Spinal cord (tissue), 10 donors: ENCODE measurements around the gene PPAN. TPM values are rescaled to one million over a fixed set of nuclear protein-coding genes. Genes with fewer than 3 reads are reported as not detected.

Experiments
- DNase-seq, 6 donors: peaks; one replicate each; pipeline versions ENCODE4 v3.0.0 to v3.0.0-alpha.2; 2013 to 2015; ENCODE audit warnings: low spot score in 6 of 6, low read depth in 4 of 6
- H3K27ac ChIP-seq: one replicate; pipeline ENCODE4 v1.5.1; 2013; ENCODE audit warnings: low read depth, low read length, control low read depth
- H3K27me3 ChIP-seq: one replicate; pipeline ENCODE4 v1.6.1; 2013; ENCODE audit warnings: low read length; ENCODE audit not compliant: control insufficient read depth, insufficient read depth
- H3K36me3 ChIP-seq: one replicate; pipeline ENCODE4 v1.6.1; 2013; ENCODE audit warnings: low read length; ENCODE audit not compliant: control insufficient read depth, insufficient read depth
- H3K4me1 ChIP-seq: one replicate; pipeline ENCODE4 v1.6.1; 2013; ENCODE audit warnings: low read length; ENCODE audit not compliant: control insufficient read depth, insufficient read depth
- H3K4me3 ChIP-seq: one replicate; pipeline ENCODE4 v1.5.1; 2013; ENCODE audit warnings: low read depth, low read length, control low read depth
- H3K9me3 ChIP-seq: one replicate; pipeline ENCODE4 v1.6.1; 2013; ENCODE audit warnings: low read length; ENCODE audit not compliant: control insufficient read depth, insufficient read depth
- WGBS: methylation state at CpG from one replicate; pipeline ENCODE4 v1.1.5; 2013; ENCODE audit warnings: missing lambda C conversion rate; ENCODE audit not compliant: insufficient coverage; 5-methylcytosine and 5-hydroxymethylcytosine counted together
- long read RNA-seq, 4 donors: transcript quantifications; one replicate each; lab custom pipeline, GENCODE V29; 2026
- polyA plus RNA-seq, 2 donors: library from polyadenylated mRNA; unstranded; fragments of 120-200 nt; gene quantifications; one replicate each; pipeline ENCODE4 v1.2.1, GENCODE V29; 2013; ENCODE audit not compliant: insufficient read length in 2 of 2
- total RNA-seq, 2 donors: library from RNA; depleted of rRNA in 1 of 2; stranded (reverse); fragments of 120-200 nt in 1 of 2; fragments of >200 nt in 1 of 2; gene quantifications; one replicate each; pipeline versions ENCODE4 v1.2.3 to v1.2.4, GENCODE V29; 2013 to 2014
- donor health status: healthy.

Gene PPAN
- total RNA-seq = 10 to 100 TPM; 16.0 to 23.9 TPM
- polyA plus RNA-seq = 10 to 100 TPM; 33.1 to 43.3 TPM
- long read RNA-seq, donor 1, transcript PPAN-201 (12 exons, 1,657 nt) = major isoform, 8 of 8 reads
- long read RNA-seq, donor 1, partial matches to known transcripts = 0 of 8 reads
- long read RNA-seq, donor 1, other reads (novel, unspliced or antisense) = 0 of 8 reads
- long read RNA-seq, donor 2, partial matches to known transcripts = 0 of 4 reads
- long read RNA-seq, donor 2, other reads (novel, unspliced or antisense) = 0 of 4 reads
- long read RNA-seq, donor 3, partial matches to known transcripts = 0 of 3 reads
- long read RNA-seq, donor 3, other reads (novel, unspliced or antisense) = 0 of 3 reads
- long read RNA-seq, donor 4, transcript PPAN-201 (12 exons, 1,657 nt) = major isoform, 8 of 15 reads
- long read RNA-seq, donor 4, partial matches to known transcripts = 7 of 15 reads
- long read RNA-seq, donor 4, other reads (novel, unspliced or antisense) = 0 of 15 reads

- Histone ChIP-seq H3K27me3 (no peaks in the 10 kb centered on the region), H3K9me3 (no peaks in the 10 kb centered on the region), H3K4me1 (peaks cover 18% of the 10 kb centered on the region), H3K4me3 (peak within 1 kb of the TSS; percentile 55), H3K27ac (peak within 1 kb of the TSS; percentile 75), H3K36me3 (peaks cover 41% of the 10 kb centered on the region)
- peak; percentile 87 to 100 (median 96) for DNase-seq
- under 1% methylated on average over 68 of the region's 71 CpGs for WGBS
Observed at GRCh38 chr19:10106100-10106936, at the start of gene PPAN. Gene PPAN (plus strand): TSS chr19:10106362. CDS start chr19:10106395, 33 bp downstream.

- no peaks in the 10 kb centered on the region for H3K9me3 ChIP-seq
- DNase-seq = no peak
- no peaks in the 10 kb centered on the region for H3K4me1 ChIP-seq
- peaks cover 6% of the 10 kb centered on the region for H3K27me3 ChIP-seq
- 41% methylated on average over 13 of the region's 21 CpGs for WGBS
- no peak overlapping the region for H3K4me3 ChIP-seq
- no peaks in the 10 kb centered on the region for H3K36me3 ChIP-seq
- no peak overlapping the region for H3K27ac ChIP-seq
Observed at GRCh38 chr19:10061717-10062310, 44.3 kb upstream of the PPAN start.

GRCh38 chr19:10068205-10068604, 38.0 kb upstream of the PPAN start:
- H3K9me3 ChIP-seq = no peaks in the 10 kb centered on the region
- DNase-seq = no peak
- no peaks in the 10 kb centered on the region for H3K4me1 ChIP-seq
- no peak overlapping the region for H3K4me3 ChIP-seq
- H3K27me3 ChIP-seq = no peaks in the 10 kb centered on the region
- 73% methylated on average over 4 of the region's 4 CpGs for WGBS
- H3K36me3 ChIP-seq = no peaks in the 10 kb centered on the region
- no peak overlapping the region for H3K27ac ChIP-seq

DNA sequence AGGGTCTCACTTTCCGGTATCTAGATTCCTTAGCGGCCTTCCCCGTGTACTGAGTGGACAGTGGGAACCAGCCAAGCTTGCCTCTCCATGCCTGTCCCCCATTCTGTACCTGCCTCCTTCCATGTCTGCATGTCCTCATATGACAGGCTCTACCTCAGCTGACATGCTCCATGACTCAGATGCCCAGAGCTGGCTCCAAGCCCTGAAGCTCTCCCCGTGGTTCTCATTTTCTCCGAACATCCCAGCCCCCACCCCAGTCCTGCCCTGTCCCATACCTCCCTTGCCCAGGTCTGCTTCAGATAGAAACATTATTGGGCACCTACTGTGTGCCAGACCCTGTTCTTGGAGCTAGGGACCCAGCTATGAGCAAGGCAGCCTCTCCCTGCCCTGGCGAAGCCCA, 37.1 kb upstream of the PPAN start:
- Histone ChIP-seq H3K27ac (no peak overlapping the region), H3K9me3 (no peaks in the 10 kb centered on the region), H3K27me3 (no peaks in the 10 kb centered on the region), H3K4me1 (no peaks in the 10 kb centered on the region), H3K4me3 (no peak overlapping the region), H3K36me3 (no peaks in the 10 kb centered on the region)
- 72% methylated on average over 5 of the region's 6 CpGs for WGBS
- DNase-seq = no peak

DNA sequence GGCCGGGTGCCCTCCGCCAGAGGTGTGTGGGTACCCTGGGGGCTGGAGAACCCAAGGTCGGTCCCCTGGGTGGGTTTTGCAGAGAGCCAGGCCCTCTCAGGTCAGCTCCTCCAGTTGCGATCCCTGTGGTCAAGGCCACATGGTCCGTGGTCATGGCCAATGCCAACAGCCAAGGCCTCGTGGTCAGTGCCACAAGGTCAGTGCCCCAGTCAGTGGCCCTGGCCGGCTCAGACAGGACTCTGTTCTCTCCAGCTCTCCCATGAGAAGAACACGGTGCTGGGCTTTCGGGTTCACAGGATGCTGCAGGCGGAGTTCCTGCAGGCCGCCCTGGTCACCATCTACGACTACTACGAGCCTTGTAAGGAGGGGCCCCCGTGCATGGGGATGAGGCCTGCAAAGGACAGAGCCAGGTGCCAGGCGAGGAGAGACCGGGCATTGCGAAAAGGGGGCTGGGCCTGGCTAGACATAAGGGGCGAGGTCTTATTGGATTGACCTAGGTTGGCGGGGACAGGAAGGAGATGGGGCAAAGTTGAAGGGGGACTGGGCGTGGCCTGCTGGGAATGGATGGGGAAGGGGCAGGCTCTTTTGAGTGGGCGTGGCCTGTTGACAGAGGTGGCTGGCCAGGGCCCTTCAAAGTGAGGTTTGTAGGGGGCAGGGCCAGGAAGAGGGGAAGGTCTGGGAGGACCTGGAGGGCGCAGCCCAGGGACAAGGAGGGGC, 35.3 kb upstream of the PPAN start:
- no peak for DNase-seq
- Histone ChIP-seq H3K27ac (no peak overlapping the region), H3K9me3 (no peaks in the 10 kb centered on the region), H3K4me1 (no peaks in the 10 kb centered on the region), H3K27me3 (no peaks in the 10 kb centered on the region), H3K4me3 (no peak overlapping the region), H3K36me3 (no peaks in the 10 kb centered on the region)
- WGBS = 79% methylated on average over 22 of the region's 22 CpGs

DNA sequence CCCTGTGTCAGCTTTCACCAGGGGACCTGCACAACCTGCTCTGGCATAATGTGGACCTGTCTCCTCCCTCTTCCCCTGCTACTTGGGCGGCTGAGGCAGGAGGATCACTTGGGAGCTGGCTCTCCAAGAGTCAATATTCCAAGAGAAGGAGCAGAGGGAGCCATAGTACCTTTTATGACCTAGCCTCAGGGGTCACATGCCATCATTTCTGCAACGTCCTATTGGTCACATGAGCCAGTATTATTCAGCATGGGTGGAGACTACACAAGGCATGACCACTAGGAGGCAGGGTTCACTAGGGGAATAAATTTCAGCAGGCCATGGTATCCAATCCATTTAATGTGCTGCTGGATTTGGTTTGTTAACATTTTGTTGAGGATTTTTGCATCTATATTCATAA, 32.0 kb upstream of the PPAN start:
- no peak overlapping the region for H3K27ac ChIP-seq
- H3K36me3 ChIP-seq = no peaks in the 10 kb centered on the region
- DNase-seq = no peak
- no peak overlapping the region for H3K4me3 ChIP-seq
- H3K9me3 ChIP-seq = no peaks in the 10 kb centered on the region
- H3K4me1 ChIP-seq = no peaks in the 10 kb centered on the region
- WGBS = 63% methylated on average over 2 of the region's 2 CpGs
- H3K27me3 ChIP-seq = no peaks in the 10 kb centered on the region

DNA sequence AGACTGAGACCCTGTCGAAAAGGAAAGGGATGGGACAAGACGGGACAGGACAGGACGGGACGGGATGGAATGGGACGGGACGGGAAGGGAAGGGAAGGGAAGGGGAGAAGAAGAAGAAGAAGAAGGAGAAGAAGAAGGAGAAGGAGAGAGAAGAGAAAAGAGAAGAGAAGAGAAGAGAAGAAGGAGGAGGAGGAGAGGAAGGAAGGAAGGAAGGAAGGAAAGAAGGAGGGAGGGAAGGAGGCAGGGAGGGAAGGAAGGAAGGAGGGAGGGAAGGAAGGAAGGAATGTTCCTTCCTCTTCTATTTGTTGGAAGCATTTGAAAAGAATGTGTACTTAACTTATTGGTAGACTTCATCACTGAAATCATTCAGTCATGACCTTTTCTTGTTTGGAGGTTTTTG, 29.6 kb upstream of the PPAN start:
- H3K27ac ChIP-seq = no peak overlapping the region
- H3K4me1 ChIP-seq = no peaks in the 10 kb centered on the region
- no peak overlapping the region for H3K4me3 ChIP-seq
- H3K27me3 ChIP-seq = no peaks in the 10 kb centered on the region
- no peaks in the 10 kb centered on the region for H3K36me3 ChIP-seq
- 80% methylated on average over 6 of the region's 6 CpGs for WGBS
- no peaks in the 10 kb centered on the region for H3K9me3 ChIP-seq
- DNase-seq = no peak

DNA sequence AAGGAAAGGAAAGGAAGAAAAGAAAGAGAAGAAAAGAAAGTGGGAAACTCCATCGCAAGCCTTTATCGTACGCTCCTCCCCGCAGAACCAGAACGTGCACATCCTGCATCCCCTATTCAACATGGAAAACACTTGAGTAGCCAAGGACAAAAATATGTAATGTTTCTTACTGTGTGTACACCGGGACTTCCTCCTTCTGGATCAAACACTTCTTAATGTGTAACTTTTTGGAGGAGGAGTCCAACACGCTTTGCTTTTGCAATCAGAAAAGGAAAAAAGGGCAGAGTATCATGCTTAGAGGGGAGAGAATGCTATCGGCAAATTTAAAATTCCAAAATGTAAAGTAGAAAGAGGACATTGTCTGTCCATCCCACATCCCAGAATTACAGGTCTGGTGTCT, 27.8 kb upstream of the PPAN start:
- DNase-seq = no peak
- Histone ChIP-seq H3K27ac (no peak overlapping the region), H3K4me1 (no peaks in the 10 kb centered on the region), H3K36me3 (no peaks in the 10 kb centered on the region), H3K9me3 (no peaks in the 10 kb centered on the region), H3K27me3 (no peaks in the 10 kb centered on the region), H3K4me3 (no peak overlapping the region)
- no CpG with 5 or more reads among the region's 8 CpGs for WGBS

DNA sequence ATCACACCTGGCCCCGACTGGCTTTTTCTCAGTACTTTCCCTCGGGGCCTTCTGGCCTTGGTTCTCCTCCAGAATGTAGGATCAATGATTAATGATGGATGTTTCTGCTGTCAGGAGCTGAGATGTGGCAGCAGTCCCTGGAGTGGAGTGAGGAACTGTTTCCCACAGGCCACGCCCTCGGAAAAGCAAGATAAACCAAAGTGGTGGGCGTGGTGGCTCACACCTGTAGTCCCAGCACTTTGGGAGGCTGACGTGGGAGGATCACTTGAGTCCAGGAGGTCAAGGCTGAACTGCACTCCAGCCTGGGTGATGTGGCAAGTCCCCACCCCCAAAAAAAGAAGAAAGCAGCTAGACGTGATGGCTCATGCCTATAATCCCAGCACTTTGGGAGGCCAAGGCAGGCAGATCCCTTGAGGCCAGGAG, 27.1 kb upstream of the PPAN start:
- no peak overlapping the region for H3K27ac ChIP-seq
- H3K4me1 ChIP-seq = no peaks in the 10 kb centered on the region
- no peak for DNase-seq
- no peaks in the 10 kb centered on the region for H3K9me3 ChIP-seq
- H3K27me3 ChIP-seq = no peaks in the 10 kb centered on the region
- no peaks in the 10 kb centered on the region for H3K36me3 ChIP-seq
- no peak overlapping the region for H3K4me3 ChIP-seq
- WGBS = 82% methylated on average over 4 of the region's 7 CpGs
